ENCODE data around the gene TLR6.

DNA sequence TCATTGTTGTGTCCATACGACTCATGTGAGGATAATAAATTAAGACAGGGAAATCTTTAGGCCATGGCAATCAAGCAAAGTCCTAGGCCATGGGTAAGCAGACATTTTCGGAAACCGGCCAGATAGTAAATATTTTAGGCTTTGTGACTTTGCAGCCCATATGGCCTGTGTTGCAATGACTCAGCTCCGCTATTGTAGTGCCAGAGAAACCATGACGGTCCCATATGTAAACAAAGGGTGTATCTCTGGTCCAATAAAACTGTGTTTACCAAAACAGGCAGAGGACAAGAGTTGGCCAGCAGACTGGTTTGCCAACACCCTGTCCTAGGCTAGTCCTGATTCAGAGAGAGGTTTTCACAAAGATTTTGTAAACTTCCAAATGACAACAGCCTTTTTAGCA is 16.0 kb upstream of the TLR6 start:
- no peak for TF ChIP-seq ZNF114 (tag by site-specific recombination; IDR thresholded peaks at IDR 0.05)
- TF ChIP-seq ZNF121 (tag by site-specific recombination; IDR thresholded peaks at IDR 0.05), result no peak
- TF ChIP-seq REPIN1 (tag by site-specific recombination; IDR thresholded peaks at IDR 0.05; ENCODE audit: low read depth), result no peak
- no peak for TF ChIP-seq ZNF274 (IDR thresholded peaks at IDR 0.05; ENCODE audit: low read length)
- TF ChIP-seq ZNF274 (tag by site-specific recombination; IDR thresholded peaks at IDR 0.05; ENCODE audit: borderline replicate concordance), result no peak
- no peak for TF ChIP-seq ZNF558 (tag by site-specific recombination; IDR thresholded peaks at IDR 0.05)
- TF ChIP-seq CTCF (tag by site-specific recombination; IDR thresholded peaks at IDR 0.05), result no peak
- TF ChIP-seq ZNF488 (tag by site-specific recombination; IDR thresholded peaks at IDR 0.05), result no peak
- TF ChIP-seq ZBTB48 (tag by site-specific recombination; IDR thresholded peaks at IDR 0.05), result no peak
- TF ChIP-seq, protein P1, sequence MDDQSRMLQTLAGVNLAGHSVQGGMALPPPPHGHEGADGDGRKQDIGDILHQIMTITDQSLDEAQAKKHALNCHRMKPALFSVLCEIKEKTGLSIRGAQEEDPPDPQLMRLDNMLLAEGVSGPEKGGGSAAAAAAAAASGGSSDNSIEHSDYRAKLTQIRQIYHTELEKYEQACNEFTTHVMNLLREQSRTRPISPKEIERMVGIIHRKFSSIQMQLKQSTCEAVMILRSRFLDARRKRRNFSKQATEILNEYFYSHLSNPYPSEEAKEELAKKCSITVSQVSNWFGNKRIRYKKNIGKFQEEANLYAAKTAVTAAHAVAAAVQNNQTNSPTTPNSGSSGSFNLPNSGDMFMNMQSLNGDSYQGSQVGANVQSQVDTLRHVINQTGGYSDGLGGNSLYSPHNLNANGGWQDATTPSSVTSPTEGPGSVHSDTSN (CRISPR knock-in tag; IDR thresholded peaks at IDR 0.05), result no peak
- TF ChIP-seq REST (tag by site-specific recombination; IDR thresholded peaks at IDR 0.05), result no peak
- TF ChIP-seq, protein P2, sequence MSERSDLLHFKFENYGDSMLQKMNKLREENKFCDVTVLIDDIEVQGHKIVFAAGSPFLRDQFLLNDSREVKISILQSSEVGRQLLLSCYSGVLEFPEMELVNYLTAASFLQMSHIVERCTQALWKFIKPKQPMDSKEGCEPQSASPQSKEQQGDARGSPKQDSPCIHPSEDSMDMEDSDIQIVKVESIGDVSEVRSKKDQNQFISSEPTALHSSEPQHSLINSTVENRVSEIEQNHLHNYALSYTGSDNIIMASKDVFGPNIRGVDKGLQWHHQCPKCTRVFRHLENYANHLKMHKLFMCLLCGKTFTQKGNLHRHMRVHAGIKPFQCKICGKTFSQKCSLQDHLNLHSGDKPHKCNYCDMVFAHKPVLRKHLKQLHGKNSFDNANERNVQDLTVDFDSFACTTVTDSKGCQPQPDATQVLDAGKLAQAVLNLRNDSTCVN (tag by site-specific recombination; optimal IDR thresholded peaks at IDR 0.05), result no peak
